ENCODE results near the gene YEATS4. TPM values are rescaled to one million over a fixed set of nuclear protein-coding genes. Genes with fewer than 3 reads are reported as not detected.
A peak's percentile ranks its signal among the peaks of the same experiment; 100 is the strongest.

Gene YEATS4
- total RNA-seq, 4 donors from 2014 or later = 4.4 to 32.2 (median 7.9) TPM

GRCh38 chr12:69330475-69331473 is 28.8 kb upstream of the YEATS4 start:
- H3K4me1 ChIP-seq = peaks cover 8 to 41% (median 22%) of the 10 kb centered on the region in 4 donors
- TF ChIP-seq EP300 (IDR thresholded peaks at IDR 0.05; ENCODE audit: low read depth) (no peak), POLR2A (IDR thresholded peaks at IDR 0.05) (peak; percentile 73), CTCF (IDR thresholded peaks at IDR 0.05) (peak in 1 of 5 experiments; percentile 9), POLR2AphosphoS5 (IDR thresholded peaks at IDR 0.05) (peak in 2 of 3 donors; percentile 31 to 79)

GRCh38 chr12:69331519-69331908 is 28.0 kb upstream of the YEATS4 start:
- TF ChIP-seq CTCF (IDR thresholded peaks at IDR 0.05) = no peak
- no peak for TF ChIP-seq EP300 (IDR thresholded peaks at IDR 0.05; ENCODE audit: low read depth)
- no peak for TF ChIP-seq POLR2A (IDR thresholded peaks at IDR 0.05)
- TF ChIP-seq POLR2AphosphoS5 (IDR thresholded peaks at IDR 0.05) = no peak
- peak overlapping the region; percentile 82 to 91 (median 86) for H3K27ac ChIP-seq
- peak; percentile 14 for DNase-seq
- in situ Hi-C loops (cut with MboI; ENCODE audit: low pct_ligation_motif_present in 1 of 4, low pct_unique_long_range_greater_than_20kb in 1 of 4, low sequenced_read_pairs in 3 of 4) = no loop called here
- H3K4me3 ChIP-seq = peak overlapping the region; percentile 22 to 59 (median 42)
- intact Hi-C loops (cut with DNase I; ENCODE audit: low total_unique reads) = no loop called here
- no peaks in the 10 kb centered on the region for H3K36me3 ChIP-seq
- no peaks in the 10 kb centered on the region for H3K9me3 ChIP-seq
- WGBS, 2 donors (ENCODE audit: low coverage in 1 of 2) = 7 to 9% methylated on average over 3 to 7 of the region's 7 CpGs
- H3K4me1 ChIP-seq = peaks cover 8 to 41% (median 22%) of the 10 kb centered on the region in 4 donors
- H3K27me3 ChIP-seq = no peaks in the 10 kb centered on the region

More at GRCh38 chr12:69330475-69331473, 28.8 kb upstream of the YEATS4 start:
- intact Hi-C loops (cut with DNase I; ENCODE audit: low total_unique reads) (no loop called here), in situ Hi-C loops (cut with MboI; ENCODE audit: low pct_ligation_motif_present in 1 of 4, low pct_unique_long_range_greater_than_20kb in 1 of 4, low sequenced_read_pairs in 3 of 4) (no loop called here)
- H3K9me3 ChIP-seq = no peaks in the 10 kb centered on the region
- 4 to 12% methylated on average over 5 to 18 of the region's 18 CpGs for WGBS, 2 donors (ENCODE audit: low coverage in 1 of 2)
- peak; percentile 74 for DNase-seq
- H3K27ac ChIP-seq = peak overlapping the region; percentile 82 to 91 (median 86)
- H3K36me3 ChIP-seq = no peaks in the 10 kb centered on the region
- peak overlapping the region; percentile 22 to 59 (median 42) for H3K4me3 ChIP-seq
- H3K27me3 ChIP-seq = no peaks in the 10 kb centered on the region

- Histone ChIP-seq H3K36me3 (no peaks in the 10 kb centered on the region), H3K4me1 (peaks cover 8 to 41% (median 22%) of the 10 kb centered on the region in 4 donors), H3K9me3 (no peaks in the 10 kb centered on the region), H3K27ac (peak overlapping the region; percentile 82 to 91 (median 86)), H3K4me3 (peak overlapping the region in 1 of 4 donors; percentile 59), H3K27me3 (no peaks in the 10 kb centered on the region)
- TF ChIP-seq EP300 (IDR thresholded peaks at IDR 0.05; ENCODE audit: low read depth) (no peak), POLR2AphosphoS5 (IDR thresholded peaks at IDR 0.05) (no peak), POLR2A (IDR thresholded peaks at IDR 0.05) (no peak), CTCF (IDR thresholded peaks at IDR 0.05) (no peak)
- DNase-seq = no peak
- 66 to 75% methylated on average over 12 to 20 of the region's 20 CpGs for WGBS, 2 donors (ENCODE audit: low coverage in 1 of 2)
- in situ Hi-C loops (cut with MboI; ENCODE audit: low pct_ligation_motif_present in 1 of 4, low pct_unique_long_range_greater_than_20kb in 1 of 4, low sequenced_read_pairs in 3 of 4) = no loop called here
- intact Hi-C loops (cut with DNase I; ENCODE audit: low total_unique reads) = no loop called here
Measured at GRCh38 chr12:69331909-69332684, 27.4 kb upstream of the YEATS4 start.

All from transverse colon (tissue), 4 donors.